ENCODE results near the gene ITPR2.
A peak's percentile ranks its signal among the peaks of the same experiment; 100 is the strongest.
"Not testable (repeated sequence)": the region's sequence is repeated elsewhere in the genome, so short reads cannot be mapped to it uniquely, and the experiment has no call there.

ITPR2 gene

DNA sequence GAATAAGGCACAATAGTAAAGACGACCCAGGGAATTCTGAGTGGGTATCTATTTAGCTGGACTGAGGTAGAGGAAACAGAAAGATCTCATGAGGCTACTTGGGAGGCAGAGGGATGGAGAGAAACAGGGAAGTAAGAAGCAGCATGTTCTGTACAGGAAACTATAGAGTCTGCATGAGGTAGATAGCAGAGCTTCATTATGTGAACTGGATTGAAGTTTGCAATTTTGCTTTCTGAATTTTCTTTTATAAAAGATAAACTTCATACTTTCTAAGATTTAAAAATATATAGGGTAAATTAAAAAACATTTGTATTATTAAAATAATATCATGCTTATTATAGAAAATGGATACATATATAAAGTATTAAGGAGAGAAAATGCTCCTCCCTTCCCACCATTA is 399.3 kb downstream of the ITPR2 start:
- DNase-seq = not testable (repeated sequence)

DNA sequence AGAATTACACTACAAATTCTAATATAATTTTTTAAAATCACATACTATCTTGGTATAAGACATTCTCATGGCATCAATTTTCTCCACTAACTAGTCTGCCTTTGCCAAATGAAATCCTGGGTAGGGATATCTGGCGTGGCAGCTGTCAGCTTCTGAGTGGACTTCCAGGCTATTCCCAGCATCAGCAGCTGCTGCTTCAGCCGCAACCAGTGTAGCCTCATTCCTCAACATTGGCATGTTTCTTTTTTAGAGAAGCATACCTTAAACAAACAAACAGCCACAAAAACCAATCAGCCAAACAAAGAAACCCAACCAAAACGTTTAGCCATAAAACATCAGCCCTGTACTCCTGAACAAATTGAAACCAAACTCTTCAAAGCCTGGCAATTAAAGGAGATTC is 401.8 kb downstream of the ITPR2 start:
- peak in 1 of 2 experiments; percentile 12 for DNase-seq

GRCh38 chr12:26430596-26430995 is 402.4 kb downstream of the ITPR2 start:
- DNase-seq = not testable (repeated sequence)

- DNase-seq = no peak
Measured at GRCh38 chr12:26429070-26429691, 403.8 kb downstream of the ITPR2 start.

GRCh38 chr12:26428420-26428819 is 404.6 kb downstream of the ITPR2 start:
- no peak for DNase-seq

GRCh38 chr12:26426652-26427051 is 406.3 kb downstream of the ITPR2 start:
- DNase-seq = no peak

DNA sequence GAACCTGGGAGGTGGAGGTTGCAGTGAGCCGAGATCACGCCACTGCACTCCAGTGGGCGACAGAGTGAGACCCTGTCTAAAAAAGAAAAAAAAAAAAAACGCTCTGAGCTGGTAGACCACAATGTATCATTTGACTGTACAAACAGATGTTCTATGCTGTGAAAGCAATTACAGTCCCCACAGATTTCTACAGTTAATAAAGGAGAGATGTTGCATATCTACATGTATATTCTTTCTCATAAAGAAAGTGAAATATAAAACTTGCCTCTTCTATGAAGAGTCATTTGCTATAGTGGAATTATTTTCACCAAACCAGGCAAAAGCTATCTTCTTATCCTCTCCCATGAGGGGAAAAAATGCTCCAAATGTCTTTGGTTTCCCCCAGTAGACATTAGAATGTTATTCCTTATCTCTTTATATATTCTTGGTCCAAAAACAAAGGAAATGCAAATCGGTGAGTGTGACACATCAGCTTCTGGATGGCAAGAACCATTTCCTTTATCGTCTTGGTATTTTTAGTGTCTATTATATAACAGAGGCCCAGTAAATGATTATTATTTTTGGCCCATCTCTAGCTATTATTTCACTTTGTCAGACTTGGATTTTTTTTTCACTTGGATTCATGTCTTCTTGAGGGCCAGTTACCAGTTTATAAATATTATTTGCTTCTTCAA is 407.3 kb downstream of the ITPR2 start:
- no peak for DNase-seq

- peak in 1 of 2 experiments; percentile 23 for DNase-seq
Measured at GRCh38 chr12:26422839-26423398, 410.1 kb downstream of the ITPR2 start.

GRCh38 chr12:26416550-26416949 is 416.4 kb downstream of the ITPR2 start:
- DNase-seq = no peak

DNA sequence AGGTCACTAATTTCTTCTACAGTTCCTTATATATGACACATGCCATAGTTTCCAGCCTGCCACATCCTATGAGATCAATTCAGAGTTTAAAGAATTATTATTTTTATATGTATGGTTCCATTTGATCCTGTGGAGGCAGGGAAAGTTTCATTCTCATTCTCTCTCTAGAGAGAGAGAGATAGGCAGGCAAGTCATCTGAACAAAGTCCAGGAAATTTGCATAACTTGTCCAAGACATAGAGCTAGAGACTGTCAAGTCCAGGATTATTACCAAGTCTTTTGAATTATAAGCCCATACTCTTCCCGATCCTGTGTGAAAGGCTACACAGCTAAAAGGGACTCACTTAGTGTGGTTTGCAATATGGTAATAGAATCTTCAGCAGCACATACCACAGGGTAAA is 422.3 kb downstream of the ITPR2 start:
- no peak for DNase-seq

DNA sequence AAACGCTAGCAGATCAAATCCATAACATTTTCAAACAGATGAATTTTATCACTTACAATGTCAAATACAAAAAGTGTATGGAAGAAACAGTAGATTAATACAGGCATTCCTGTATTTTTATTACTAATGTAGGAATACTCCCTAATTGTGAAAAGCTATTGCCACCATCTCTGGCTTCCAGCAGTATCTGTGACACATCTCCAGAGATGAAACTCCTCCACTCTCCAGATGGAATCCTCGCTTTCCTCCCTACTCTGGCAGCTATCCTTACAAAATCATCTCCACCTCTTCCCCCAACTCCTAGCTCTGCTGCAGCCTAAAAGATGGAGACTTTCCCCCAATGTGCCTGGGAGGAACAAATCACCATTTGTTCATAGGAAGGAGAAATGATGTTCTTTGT is 426.2 kb downstream of the ITPR2 start:
- DNase-seq = no peak

DNA sequence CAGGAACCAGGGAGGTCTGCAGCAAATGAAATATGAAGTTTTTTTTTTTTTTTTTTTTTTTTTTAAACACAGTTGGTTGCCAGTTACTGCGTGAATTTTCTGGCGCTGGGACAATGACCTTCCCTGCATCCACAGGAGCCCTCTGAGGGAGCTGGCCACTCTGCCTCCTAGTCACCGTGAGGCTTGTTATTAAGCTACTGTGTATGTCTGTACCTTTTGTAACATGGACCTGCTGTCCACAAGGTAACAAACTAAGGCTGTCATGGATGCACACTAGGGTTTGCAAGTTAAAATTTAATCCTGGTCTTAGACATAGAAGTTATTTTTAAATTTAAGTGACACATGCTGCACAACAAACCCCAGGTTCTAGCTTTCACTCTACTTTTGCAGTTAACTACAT is 426.6 kb downstream of the ITPR2 start:
- DNase-seq = no peak

DNA sequence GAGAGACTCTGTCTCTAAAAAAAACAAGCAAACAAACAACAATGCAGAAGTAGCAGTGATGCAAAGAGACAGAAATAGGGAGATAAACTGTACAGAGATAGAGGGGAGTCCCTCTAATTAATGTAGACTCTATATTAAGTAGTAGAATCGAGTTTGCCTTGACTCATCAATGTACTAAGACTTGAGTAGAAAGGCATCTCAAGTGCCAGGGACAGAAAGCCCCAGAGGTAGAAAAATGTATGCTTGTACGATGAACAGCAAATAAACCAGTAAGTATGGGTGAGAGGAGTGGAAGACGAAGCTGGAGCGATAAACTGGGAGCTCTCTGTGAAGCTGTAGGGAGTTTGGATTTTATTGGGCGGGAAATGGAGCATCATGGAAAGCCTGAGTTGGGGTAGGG is 429.4 kb downstream of the ITPR2 start:
- DNase-seq = no peak

DNA sequence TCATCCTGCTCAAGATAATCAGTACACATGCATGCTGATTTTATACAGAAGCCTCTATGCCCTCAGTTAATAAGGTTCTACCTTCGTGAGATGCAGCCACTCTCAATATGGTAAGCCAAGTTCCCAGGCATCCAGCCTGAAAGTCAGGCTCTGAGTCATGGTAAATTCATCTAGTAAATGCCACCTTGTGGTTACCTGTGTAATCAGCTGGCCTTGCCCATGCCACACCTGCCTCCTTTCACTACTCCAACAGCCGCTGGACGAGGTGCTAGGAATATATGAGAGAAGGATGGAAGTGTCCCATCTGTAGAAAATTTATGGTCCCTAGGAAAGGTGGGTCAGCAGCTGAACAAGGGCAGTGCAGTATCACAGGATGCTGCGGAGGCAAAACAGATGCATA is 430.3 kb downstream of the ITPR2 start:
- no peak for DNase-seq

DNA sequence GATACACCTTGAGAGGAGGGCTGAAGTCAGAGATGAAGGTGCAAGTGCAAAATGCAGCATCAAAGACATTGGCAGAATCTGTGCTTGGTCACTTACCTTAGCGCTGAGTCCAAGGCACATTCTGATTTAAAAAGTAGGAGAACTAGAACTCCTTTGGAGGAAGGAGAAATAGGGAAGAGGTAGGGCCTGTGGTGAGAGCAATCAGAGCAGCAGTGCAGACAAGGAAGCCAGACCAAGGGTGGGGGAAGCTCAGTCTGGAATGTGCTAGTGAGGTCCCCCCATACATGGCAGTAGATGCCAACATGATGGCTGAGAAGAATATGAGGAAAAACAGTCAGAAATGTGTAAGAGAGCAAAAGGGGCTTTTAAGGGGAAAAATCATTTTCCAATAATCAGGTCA is 431.1 kb downstream of the ITPR2 start:
- DNase-seq = no peak

GRCh38 chr12:26400627-26401026 is 432.4 kb downstream of the ITPR2 start:
- DNase-seq = no peak

DNA sequence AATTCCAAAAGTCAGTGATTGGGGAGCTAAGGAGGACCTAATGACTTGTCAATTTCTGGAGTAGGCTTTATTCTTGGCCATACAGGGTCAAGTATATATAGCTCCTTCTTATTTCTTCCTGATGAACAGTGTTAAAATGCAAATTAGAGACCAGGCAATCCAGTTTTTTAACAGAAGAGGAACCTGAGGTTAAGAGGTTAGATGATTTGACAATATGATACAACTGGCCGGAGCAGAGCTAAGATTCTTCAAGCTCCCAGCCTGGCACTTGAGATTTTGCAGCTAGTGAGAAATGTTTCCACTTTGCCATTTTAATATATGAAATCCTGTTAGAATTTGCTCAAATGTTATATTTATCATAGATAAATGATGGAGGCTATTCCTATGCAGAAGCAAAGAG is 433.6 kb downstream of the ITPR2 start:
- no peak for DNase-seq

DNA sequence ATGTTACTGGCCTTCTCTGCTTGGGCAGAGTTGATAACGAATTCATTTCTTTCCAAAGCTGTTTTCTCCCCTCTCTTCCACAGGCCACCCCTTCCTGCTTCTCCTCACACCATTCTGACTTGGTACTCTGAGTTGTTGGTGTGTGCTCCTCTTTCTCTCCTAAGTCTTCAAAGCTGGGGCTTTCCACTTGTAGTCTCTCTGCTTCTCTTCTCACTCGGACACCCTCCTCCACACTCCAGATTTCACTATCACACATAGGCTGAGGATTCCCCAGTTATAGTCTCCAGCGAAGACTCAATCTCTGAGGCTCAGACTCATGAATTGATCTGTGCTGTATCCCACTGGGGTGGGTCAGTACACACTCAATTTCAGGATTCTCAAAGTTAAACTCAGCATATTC is 436.6 kb downstream of the ITPR2 start:
- no peak for DNase-seq

- no peak for DNase-seq
Measured at GRCh38 chr12:26389343-26389742, 443.7 kb downstream of the ITPR2 start.

GRCh38 chr12:26384536-26384935 is 448.5 kb downstream of the ITPR2 start:
- no peak for DNase-seq

GRCh38 chr12:26383041-26383440 is 450.0 kb downstream of the ITPR2 start:
- no peak for DNase-seq

DNA sequence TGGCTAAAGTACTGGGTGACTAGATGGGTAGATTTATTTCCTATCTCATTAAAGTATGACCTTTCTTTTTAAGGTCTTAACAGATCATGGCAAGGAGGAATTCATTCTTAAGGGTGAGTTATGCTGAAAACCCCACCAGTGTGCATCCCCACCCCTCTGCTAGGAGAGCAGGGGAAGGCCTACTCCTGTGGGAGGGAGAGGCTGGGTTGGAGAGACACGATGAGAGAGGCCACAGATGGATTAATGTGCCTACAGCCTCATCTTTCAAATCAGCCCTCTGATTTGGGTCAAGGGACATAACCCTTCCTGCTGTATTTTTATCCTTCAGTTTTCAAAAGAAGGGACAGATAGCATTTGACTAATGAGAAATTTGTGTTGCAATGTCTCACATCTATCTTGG is 452.1 kb downstream of the ITPR2 start:
- DNase-seq = no peak

- no peak for DNase-seq
Measured at GRCh38 chr12:26379777-26380467, 453.1 kb downstream of the ITPR2 start.

DNA sequence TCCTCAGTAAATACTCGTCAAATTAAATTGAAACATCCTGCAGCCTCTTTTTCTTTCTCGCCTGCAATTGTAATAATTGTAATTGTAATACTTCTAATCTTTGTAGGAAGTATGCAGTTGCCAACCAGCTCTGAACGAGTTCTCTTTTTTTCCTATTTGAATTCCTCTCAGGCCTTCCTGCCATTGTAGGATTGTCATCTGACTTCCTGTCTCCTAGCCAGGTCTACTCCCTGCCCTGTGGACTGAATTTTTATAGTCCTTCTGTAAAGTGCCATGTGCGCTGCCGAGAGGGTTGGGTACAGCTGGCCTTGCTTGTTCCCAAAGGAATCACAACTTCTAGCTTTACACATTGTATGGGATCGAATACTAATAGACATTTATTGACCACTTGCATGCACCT is 454.3 kb downstream of the ITPR2 start:
- DNase-seq = no peak
